ENCODE results near the gene C2orf76.

GRCh38 chr2:119377993-119378345 is 11.3 kb upstream of the C2orf76 start:
- TF ChIP-seq NANOG (IDR thresholded peaks at IDR 0.05; ENCODE audit: borderline replicate concordance) (no peak), CTCF (conservative IDR thresholded peaks at IDR 0.05; ENCODE audit: low read depth in 2 of 2) (no peak), JUNB (IDR thresholded peaks at IDR 0.05; ENCODE audit: unreplicated experiment) (no peak), ETS1 (IDR thresholded peaks at IDR 0.05) (no peak), EZH2phosphoT487 (IDR thresholded peaks at IDR 0.05; ENCODE audit: unreplicated experiment) (no peak), POLR2AphosphoS5 (IDR thresholded peaks at IDR 0.05; ENCODE audit: low read depth) (no peak), REST (IDR thresholded peaks at IDR 0.05; ENCODE audit: unreplicated experiment) (no peak), ZNF462 (CRISPR knock-in tag; IDR thresholded peaks at IDR 0.05) (no peak), EZH2 (IDR thresholded peaks at IDR 0.05; ENCODE audit: low read depth, unreplicated experiment) (no peak), ZNF331 (CRISPR knock-in tag; IDR thresholded peaks at IDR 0.05; ENCODE audit: low read depth) (no peak), ZNF114 (CRISPR knock-in tag; IDR thresholded peaks at IDR 0.05) (no peak), CREB1 (CRISPR knock-in tag; IDR thresholded peaks at IDR 0.05; ENCODE audit: low read depth) (no peak), STAT1 (IDR thresholded peaks at IDR 0.05; ENCODE audit: unreplicated experiment) (no peak)

Measured in GM23338 (cell line).